Measurements from ENCODE around the gene FXR2.

FXR2 gene

DNA sequence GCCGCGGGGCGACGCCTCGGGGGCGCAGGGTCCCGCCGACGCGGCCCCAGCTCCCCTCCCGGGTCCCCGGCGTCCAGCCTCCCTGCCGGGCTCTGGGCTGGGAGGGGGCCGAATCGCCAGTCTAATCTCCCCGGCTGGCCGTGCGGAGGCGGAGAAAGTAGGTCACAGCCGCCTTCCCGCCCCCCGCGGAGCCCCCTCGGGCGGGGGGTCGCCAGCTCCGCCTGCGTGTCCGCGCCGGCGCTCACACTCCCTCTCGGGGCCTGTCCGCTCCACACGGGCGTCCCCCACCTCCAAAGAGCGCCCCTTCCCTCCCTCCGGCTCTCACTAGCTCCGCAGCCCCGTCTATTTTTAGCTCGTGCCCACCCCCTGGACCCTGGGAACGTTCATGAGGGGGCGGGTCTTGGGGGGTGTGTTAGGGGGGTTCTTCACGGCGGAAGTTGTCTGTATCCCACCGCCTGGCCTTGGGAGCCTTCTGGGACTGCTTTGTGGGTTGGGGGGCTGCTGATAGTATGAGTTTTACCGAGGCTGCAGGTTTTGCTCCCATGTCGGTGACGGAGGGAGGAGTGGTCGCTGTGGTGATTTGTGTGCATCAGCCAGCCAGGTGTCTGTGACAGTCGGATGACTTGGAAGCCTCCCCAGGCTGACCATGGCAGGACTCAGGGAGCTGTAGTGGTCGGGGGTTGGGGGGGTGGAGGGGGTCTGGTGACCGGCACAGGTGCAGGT, 37.1 kb upstream of the FXR2 start:
- DNase-seq, result peak; percentile 57
- TF ChIP-seq, protein P1, sequence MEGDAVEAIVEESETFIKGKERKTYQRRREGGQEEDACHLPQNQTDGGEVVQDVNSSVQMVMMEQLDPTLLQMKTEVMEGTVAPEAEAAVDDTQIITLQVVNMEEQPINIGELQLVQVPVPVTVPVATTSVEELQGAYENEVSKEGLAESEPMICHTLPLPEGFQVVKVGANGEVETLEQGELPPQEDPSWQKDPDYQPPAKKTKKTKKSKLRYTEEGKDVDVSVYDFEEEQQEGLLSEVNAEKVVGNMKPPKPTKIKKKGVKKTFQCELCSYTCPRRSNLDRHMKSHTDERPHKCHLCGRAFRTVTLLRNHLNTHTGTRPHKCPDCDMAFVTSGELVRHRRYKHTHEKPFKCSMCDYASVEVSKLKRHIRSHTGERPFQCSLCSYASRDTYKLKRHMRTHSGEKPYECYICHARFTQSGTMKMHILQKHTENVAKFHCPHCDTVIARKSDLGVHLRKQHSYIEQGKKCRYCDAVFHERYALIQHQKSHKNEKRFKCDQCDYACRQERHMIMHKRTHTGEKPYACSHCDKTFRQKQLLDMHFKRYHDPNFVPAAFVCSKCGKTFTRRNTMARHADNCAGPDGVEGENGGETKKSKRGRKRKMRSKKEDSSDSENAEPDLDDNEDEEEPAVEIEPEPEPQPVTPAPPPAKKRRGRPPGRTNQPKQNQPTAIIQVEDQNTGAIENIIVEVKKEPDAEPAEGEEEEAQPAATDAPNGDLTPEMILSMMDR (IDR thresholded peaks at IDR 0.05), result no peak
- Mint-ChIP-seq H3K27ac (no peak overlapping the region), H3K27me3 (ENCODE audit: low read depth, poor library complexity) (peaks cover 36% of the 10 kb centered on the region), H3K4me3 (peak overlapping the region; percentile 85), H3K36me3 (ENCODE audit: low read depth) (peaks cover 31% of the 10 kb centered on the region), H3K4me1 (peaks cover 52% of the 10 kb centered on the region), H3K9me3 (no peaks in the 10 kb centered on the region)

DNA sequence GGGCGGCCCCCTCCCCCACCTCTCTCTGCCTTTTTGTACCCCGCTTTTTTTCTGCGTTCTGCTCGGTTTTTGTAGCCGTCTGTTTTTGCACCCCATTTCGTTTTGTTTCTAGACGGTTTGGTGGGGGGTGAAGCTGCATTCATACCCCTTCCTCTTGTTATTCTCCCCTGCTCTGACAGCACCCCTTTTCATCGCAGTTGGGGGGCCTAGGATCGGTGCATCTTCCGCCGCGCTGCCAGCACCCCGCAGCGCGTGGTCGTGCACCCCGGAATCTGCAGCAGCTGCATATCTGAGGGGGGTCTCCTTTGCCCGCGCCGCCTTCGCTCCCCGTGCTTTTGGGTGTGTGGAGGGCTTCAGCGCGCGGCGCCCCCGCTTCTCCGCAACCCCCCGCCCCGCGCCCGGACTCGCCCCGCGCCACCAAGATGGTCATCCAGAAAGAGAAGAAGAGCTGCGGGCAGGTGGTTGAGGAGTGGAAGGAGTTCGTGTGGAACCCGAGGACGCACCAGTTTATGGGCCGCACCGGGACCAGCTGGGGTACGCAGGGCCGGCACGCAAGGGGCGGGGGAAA, 36.5 kb upstream of the FXR2 start:
- peak overlapping the region; percentile 84 for H3K4me3 Mint-ChIP-seq
- H3K27me3 Mint-ChIP-seq (ENCODE audit: low read depth, poor library complexity), result peaks cover 36% of the 10 kb centered on the region
- no peak for DNase-seq
- H3K27ac Mint-ChIP-seq, result no peak overlapping the region
- TF ChIP-seq, protein P1 (IDR thresholded peaks at IDR 0.05), result no peak
- H3K4me1 Mint-ChIP-seq, result peaks cover 46% of the 10 kb centered on the region
- H3K36me3 Mint-ChIP-seq (ENCODE audit: low read depth), result peaks cover 28% of the 10 kb centered on the region
- no peaks in the 10 kb centered on the region for H3K9me3 Mint-ChIP-seq

DNA sequence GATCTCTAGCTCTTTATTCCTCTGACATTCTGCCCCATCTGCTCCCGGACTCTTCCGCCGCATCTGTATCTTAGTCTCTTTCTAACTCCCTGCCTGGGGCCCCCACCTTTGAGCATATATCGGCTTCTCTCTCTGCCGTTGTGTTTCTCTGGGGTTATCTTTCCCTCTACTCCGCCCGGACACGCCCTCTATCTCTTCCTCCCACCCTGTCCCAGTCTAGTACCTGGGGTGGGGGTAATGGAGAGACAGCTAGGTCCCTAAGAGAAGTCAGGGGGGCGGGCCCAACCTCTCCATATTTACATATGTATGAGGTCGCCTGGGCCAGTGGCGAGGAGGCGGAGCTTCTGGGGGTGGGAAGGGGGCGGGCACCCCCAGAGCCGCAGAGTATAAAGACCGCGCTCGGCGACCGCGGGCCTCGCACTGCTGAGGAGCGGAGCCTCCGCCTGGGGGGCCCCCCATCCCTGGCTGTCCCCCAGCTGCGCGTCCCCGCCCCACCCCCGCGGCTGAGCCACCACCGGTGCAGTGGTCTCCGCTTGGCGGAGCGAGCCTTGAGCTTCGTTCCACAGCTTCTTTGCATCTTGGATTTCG, 35.9 kb upstream of the FXR2 start, which contains the start of gene ATP1B2:
Gene ATP1B2 (plus strand): TSS at position 418 of the 588 bp plus-strand sequence. CDS start 593 bp downstream, outside the sequence.
- TF ChIP-seq, protein P1 (IDR thresholded peaks at IDR 0.05), result no peak
- peaks cover 40% of the 10 kb centered on the region for H3K4me1 Mint-ChIP-seq
- peak within 1 kb of the TSS; percentile 85 for H3K4me3 Mint-ChIP-seq
- peaks cover 22% of the 10 kb centered on the region for H3K36me3 Mint-ChIP-seq (ENCODE audit: low read depth)
- H3K27ac Mint-ChIP-seq, result peak within 1 kb of the TSS; percentile 15
- peak; percentile 91 for DNase-seq
- H3K27me3 Mint-ChIP-seq (ENCODE audit: low read depth, poor library complexity), result peaks cover 36% of the 10 kb centered on the region
- H3K9me3 Mint-ChIP-seq, result no peaks in the 10 kb centered on the region

DNA sequence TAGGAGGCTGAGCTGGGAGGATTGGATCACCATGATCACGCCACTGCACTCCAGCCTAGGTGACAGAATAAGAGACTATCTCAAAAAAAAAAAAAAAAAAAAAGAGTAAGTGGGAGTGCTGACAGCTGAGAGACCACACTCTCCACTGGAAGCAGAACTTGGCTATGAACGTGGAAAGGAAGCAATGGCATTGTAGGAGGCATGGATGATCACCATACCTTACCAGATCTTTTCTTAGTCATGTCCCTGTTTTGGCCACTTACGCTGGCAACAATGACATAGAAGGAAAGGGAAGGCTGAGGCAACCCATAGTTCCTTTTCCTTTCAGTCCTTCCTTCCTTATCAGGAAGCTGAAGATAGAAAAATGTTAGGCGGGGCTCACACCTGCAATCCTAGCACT, 32.3 kb upstream of the FXR2 start:
- no peak overlapping the region for H3K4me3 Mint-ChIP-seq
- no peaks in the 10 kb centered on the region for H3K9me3 Mint-ChIP-seq
- H3K27ac Mint-ChIP-seq, result no peak overlapping the region
- peaks cover 27% of the 10 kb centered on the region for H3K27me3 Mint-ChIP-seq (ENCODE audit: low read depth, poor library complexity)
- H3K4me1 Mint-ChIP-seq, result peaks cover 19% of the 10 kb centered on the region
- TF ChIP-seq, protein P1 (IDR thresholded peaks at IDR 0.05), result no peak
- DNase-seq, result no peak
- H3K36me3 Mint-ChIP-seq (ENCODE audit: low read depth), result no peaks in the 10 kb centered on the region

DNA sequence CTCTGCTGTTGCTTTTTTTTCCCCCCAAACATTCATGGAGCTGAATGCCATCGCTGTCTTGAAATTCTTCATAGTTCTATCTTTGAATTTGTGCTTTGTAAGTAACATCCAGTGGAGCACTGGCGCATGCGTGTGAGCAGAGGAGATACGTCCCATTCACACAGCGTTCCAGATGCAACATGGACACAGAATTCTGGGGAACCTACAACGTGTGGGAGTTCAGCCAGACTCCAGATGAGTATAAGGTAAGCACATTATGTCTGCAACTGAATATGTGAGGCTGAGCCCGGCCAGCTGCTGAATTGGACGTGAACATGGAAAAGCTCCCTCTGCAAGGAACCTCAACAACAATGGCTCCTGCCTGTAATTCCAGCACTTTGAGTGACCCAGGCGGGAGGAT, 31.8 kb upstream of the FXR2 start:
- no peak for DNase-seq
- no peak overlapping the region for H3K4me3 Mint-ChIP-seq
- TF ChIP-seq, protein P1 (IDR thresholded peaks at IDR 0.05), result no peak
- no peak overlapping the region for H3K27ac Mint-ChIP-seq
- H3K4me1 Mint-ChIP-seq, result peaks cover 21% of the 10 kb centered on the region
- no peaks in the 10 kb centered on the region for H3K36me3 Mint-ChIP-seq (ENCODE audit: low read depth)
- peaks cover 5% of the 10 kb centered on the region for H3K9me3 Mint-ChIP-seq
- H3K27me3 Mint-ChIP-seq (ENCODE audit: low read depth, poor library complexity), result peaks cover 27% of the 10 kb centered on the region

All from nephron progenitor cell (in vitro differentiated cells).